Activated CD4-positive, alpha-beta memory T cell treated with anti-CD3 and anti-CD28 coated beads, Interleukin-2, amount 10 ng/mL, durations not matched to agents 7 days and 5 days (primary cell): Measurements from ENCODE around the gene SOCS3. TPM values are rescaled to one million over a fixed set of nuclear protein-coding genes. Genes with fewer than 3 reads are reported as not detected.
A peak's percentile ranks its signal among the peaks of the same experiment; 100 is the strongest.

ENCODE experiments used
- CTCF ChIA-PET: fragments of 350-600 bp; sonication (Branson Sonifier 250); formaldehyde crosslinking; loops from one replicate; lab custom pipeline; 2021; ENCODE audit warnings: antibody characterized with exemption, inconsistent platforms; lab: Charles Lee
- POLR2A ChIA-PET: fragments of 350-600 bp; sonication (Branson Sonifier 250); formaldehyde crosslinking; loops from one replicate; lab custom pipeline; 2021; ENCODE audit warnings: antibody characterized with exemption; lab: Charles Lee
- DNase-seq: peaks from one replicate; pipeline ENCODE4 v3.0.0-alpha.2; 2020
- H3K27ac Mint-ChIP-seq: one replicate; pipeline ENCODE4 v1.8.0; 2021; ENCODE audit warnings: mild to moderate bottlenecking, mixed read lengths
- H3K27me3 Mint-ChIP-seq: one replicate; pipeline ENCODE4 v1.8.0; 2021; ENCODE audit warnings: mixed read lengths
- H3K36me3 Mint-ChIP-seq: one replicate; pipeline ENCODE4 v1.8.0; 2021; ENCODE audit warnings: low read depth, mixed read lengths
- H3K4me1 Mint-ChIP-seq: one replicate; pipeline ENCODE4 v1.8.0; 2021; ENCODE audit warnings: mixed read lengths
- H3K4me3 Mint-ChIP-seq: one replicate; pipeline ENCODE4 v1.8.0; 2021; ENCODE audit warnings: mild to moderate bottlenecking, mixed read lengths
- H3K9me3 Mint-ChIP-seq: one replicate; pipeline ENCODE4 v1.8.0; 2021; ENCODE audit warnings: mixed read lengths
- total RNA-seq, 2 experiments: library from RNA; stranded (reverse); gene quantifications; one replicate each; pipeline ENCODE4 v1.2.3, GENCODE V29; 2021

Gene SOCS3
- total RNA-seq, 2 experiments from 2014 or later, result 68.7 to 69.8 TPM

DNA sequence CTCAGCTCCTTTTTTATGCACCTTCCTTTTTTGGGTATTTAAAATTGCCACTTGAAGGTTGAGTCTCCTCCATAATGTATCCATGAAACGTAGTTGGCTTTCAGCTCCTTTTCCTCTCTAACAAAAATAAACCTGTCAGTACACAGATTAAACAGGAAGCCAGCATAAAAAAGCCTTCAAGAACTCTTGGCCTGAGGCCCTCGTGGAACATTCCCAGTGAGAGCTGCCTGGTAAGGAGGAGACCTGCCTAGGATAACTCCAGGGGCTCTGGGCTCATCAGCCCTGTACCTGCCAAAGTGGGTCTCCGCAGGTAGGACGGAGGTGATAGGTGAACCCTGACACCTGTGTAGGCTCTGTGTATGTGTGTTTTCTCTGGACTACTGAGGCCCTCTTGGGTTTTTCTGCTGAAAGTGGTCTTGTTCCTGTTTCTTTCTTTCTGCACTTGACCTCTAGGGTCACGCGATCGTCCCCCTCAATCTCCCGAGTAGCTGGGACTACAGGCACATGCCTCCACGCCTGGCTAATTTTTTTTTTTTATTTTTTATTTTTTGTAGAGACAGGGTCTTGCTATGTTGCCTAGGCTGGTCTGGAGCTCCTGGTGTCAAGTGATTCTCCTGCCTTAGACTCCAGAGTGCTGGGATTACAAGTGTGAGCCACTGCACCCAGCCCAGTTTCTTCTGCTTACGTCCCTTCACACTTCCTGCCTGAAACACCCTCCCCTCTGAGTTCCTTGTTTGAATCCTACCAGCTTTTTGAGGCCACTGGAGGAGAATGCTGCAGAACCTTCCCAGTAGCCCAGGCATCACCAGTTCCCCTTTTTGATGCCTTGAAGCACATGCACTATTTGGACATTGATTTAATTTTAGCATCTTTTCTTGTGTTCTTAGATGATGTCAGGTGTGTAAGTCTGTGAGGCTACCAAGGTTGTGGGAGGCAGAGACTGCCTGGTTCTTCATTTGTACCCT, 28.4 kb upstream of the SOCS3 start:
- peak overlapping the region; percentile 89 for H3K27ac Mint-ChIP-seq
- H3K27me3 Mint-ChIP-seq, result no peaks in the 10 kb centered on the region
- ChIA-PET CTCF (interaction anchor here (0.8 to 1.1 kb wide), 2 partner anchors 13 to 18 kb away, joined by 3 read pairs; no protein-coding TSS in a partner anchor), POLR2A (interaction anchor here (1.5 kb wide), 1 partner anchor 74 kb away, joined by 3 read pairs; no protein-coding TSS in a partner anchor)
- no peak for DNase-seq
- peaks cover 54% of the 10 kb centered on the region for H3K36me3 Mint-ChIP-seq
- no peaks in the 10 kb centered on the region for H3K9me3 Mint-ChIP-seq
- H3K4me1 Mint-ChIP-seq, result peaks cover 86% of the 10 kb centered on the region
- no peak overlapping the region for H3K4me3 Mint-ChIP-seq

DNA sequence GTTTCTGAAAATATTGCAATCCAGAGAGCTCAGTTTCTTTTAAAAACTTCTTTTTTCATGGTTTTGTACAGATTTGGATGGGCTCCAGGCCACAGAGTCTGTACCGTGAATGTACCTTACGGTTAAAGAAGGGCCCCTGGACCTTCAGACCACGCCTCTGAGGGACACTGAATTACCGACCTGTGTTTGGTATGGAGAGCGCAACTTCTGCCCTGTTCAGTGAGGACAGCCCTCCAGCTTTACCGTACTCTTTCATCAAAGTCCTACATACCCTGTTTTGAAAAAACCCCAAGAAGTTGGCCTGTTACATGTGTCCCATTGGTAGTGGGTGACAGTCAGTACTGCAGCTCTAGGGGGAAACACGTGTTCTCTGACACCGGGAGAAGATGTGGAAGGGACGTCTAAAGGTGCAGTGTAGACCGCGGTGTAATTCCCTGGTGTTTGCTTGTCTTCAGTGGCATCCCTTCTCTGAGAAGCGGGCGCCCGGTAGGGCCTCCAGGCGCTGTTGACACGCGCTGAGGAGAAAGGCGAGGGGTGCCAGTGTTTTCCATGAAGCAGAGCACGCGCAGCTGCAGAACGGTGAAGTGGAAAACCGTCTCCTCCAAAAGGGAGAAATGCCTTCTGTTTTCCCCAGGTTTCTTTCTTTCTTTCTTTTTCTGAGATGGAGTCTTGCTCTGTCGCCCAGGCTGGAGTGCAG, 24.8 kb upstream of the SOCS3 start:
- peaks cover 58% of the 10 kb centered on the region for H3K36me3 Mint-ChIP-seq
- peak overlapping the region; percentile 91 for H3K27ac Mint-ChIP-seq
- H3K27me3 Mint-ChIP-seq, result no peaks in the 10 kb centered on the region
- peaks cover 90% of the 10 kb centered on the region for H3K4me1 Mint-ChIP-seq
- POLR2A ChIA-PET, result interaction anchor here (0.9 to 1.3 kb wide), 4 partner anchors 8 to 254 kb away, joined by 3 to 4 read pairs (median 3); partner anchors contain the start of gene TMC8
- H3K9me3 Mint-ChIP-seq, result no peaks in the 10 kb centered on the region
- peak overlapping the region; percentile 68 for H3K4me3 Mint-ChIP-seq
- CTCF ChIA-PET, result interaction anchor here (1.3 to 9.1 kb wide), 3 partner anchors 23 to 299 kb away, joined by 3 to 74 read pairs (median 7); partner anchors contain the start of gene SOCS3
- DNase-seq, result no peak

- Mint-ChIP-seq H3K4me3 (peak overlapping the region; percentile 68), H3K27ac (peak overlapping the region; percentile 91), H3K4me1 (peaks cover 87% of the 10 kb centered on the region), H3K27me3 (no peaks in the 10 kb centered on the region), H3K9me3 (no peaks in the 10 kb centered on the region), H3K36me3 (peaks cover 62% of the 10 kb centered on the region)
- POLR2A ChIA-PET, result interaction anchor here (0.9 to 1.3 kb wide), 3 partner anchors 9 to 253 kb away, joined by 3 to 4 read pairs (median 3); partner anchors contain the start of gene TMC8
- CTCF ChIA-PET, result interaction anchor here (1.3 to 9.1 kb wide), 4 partner anchors 23 to 298 kb away, joined by 3 to 74 read pairs (median 10); partner anchors contain the start of gene SOCS3
- DNase-seq, result peak; percentile 66
Measured at GRCh38 chr17:78383725-78384471, 24.0 kb upstream of the SOCS3 start.

DNA sequence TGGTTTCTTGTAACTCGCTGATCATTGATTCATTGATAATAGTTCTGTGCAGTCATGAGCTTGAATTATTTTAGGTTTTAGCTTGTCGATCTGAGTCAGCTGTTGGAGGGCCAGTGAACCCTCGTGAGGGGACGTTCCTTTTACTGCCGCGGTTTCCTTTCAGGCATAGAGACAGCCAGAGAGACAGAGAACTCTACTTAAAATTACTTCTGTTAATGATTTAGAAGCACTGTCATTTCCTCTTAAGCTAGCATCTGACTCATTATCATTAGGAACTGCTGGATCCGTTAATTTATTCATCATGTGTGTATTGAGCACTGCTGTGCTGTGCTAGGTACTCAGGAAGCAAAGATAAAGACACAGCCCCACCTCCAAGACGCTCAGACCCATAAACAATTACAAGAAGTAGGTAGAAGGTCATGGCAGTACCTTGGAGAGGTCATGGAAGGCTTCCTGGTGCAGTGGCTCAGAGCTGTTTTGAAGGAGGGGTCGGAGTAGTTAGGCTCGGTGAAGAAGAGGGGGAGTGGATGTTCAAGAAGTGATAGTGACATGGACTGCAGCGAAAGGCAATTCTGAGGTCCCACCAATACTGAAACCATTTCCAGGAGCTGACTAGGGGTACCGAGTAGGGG, 21.8 kb upstream of the SOCS3 start:
- Mint-ChIP-seq H3K27me3 (no peaks in the 10 kb centered on the region), H3K4me3 (peak overlapping the region; percentile 98), H3K27ac (peak overlapping the region; percentile 91), H3K9me3 (no peaks in the 10 kb centered on the region), H3K4me1 (peaks cover 75% of the 10 kb centered on the region), H3K36me3 (peaks cover 52% of the 10 kb centered on the region)
- ChIA-PET POLR2A (interaction anchor here (0.6 to 2.3 kb wide), 13 partner anchors 10 to 398 kb away, joined by 3 to 17 read pairs (median 4); no protein-coding TSS in a partner anchor), CTCF (interaction anchor here (0.7 to 9.1 kb wide), 8 partner anchors 21 to 352 kb away, joined by 3 to 74 read pairs (median 3); partner anchors contain the start of gene SOCS3)
- peak; percentile 64 for DNase-seq

- Mint-ChIP-seq H3K27ac (peak overlapping the region; percentile 91), H3K4me1 (peaks cover 63% of the 10 kb centered on the region), H3K27me3 (no peaks in the 10 kb centered on the region), H3K4me3 (peak overlapping the region; percentile 98), H3K36me3 (peaks cover 40% of the 10 kb centered on the region), H3K9me3 (no peaks in the 10 kb centered on the region)
- DNase-seq, result no peak
- ChIA-PET POLR2A (interaction anchor here (0.7 to 1.1 kb wide), 2 partner anchors 118 to 253 kb away, joined by 3 read pairs; no protein-coding TSS in a partner anchor), CTCF (interaction anchor here (3.6 to 9.1 kb wide), 2 partner anchors 19 to 129 kb away, joined by 13 to 74 read pairs; partner anchors contain the start of gene SOCS3)
Measured at GRCh38 chr17:78380370-78380769, 20.5 kb upstream of the SOCS3 start.

GRCh38 chr17:78379131-78379491, 19.2 kb upstream of the SOCS3 start:
- peak overlapping the region; percentile 91 for H3K27ac Mint-ChIP-seq
- no peak for DNase-seq
- POLR2A ChIA-PET, result interaction anchor here (1.0 to 2.3 kb wide), 6 partner anchors 32 to 401 kb away, joined by 3 to 10 read pairs (median 4); no protein-coding TSS in a partner anchor
- H3K9me3 Mint-ChIP-seq, result no peaks in the 10 kb centered on the region
- CTCF ChIA-PET, result interaction anchor here (1.6 to 9.1 kb wide), 2 partner anchors 18 to 43 kb away, joined by 4 to 74 read pairs; partner anchors contain the start of gene SOCS3
- H3K27me3 Mint-ChIP-seq, result no peaks in the 10 kb centered on the region
- H3K4me3 Mint-ChIP-seq, result peak overlapping the region; percentile 98
- peaks cover 52% of the 10 kb centered on the region for H3K4me1 Mint-ChIP-seq
- H3K36me3 Mint-ChIP-seq, result peaks cover 34% of the 10 kb centered on the region

DNA sequence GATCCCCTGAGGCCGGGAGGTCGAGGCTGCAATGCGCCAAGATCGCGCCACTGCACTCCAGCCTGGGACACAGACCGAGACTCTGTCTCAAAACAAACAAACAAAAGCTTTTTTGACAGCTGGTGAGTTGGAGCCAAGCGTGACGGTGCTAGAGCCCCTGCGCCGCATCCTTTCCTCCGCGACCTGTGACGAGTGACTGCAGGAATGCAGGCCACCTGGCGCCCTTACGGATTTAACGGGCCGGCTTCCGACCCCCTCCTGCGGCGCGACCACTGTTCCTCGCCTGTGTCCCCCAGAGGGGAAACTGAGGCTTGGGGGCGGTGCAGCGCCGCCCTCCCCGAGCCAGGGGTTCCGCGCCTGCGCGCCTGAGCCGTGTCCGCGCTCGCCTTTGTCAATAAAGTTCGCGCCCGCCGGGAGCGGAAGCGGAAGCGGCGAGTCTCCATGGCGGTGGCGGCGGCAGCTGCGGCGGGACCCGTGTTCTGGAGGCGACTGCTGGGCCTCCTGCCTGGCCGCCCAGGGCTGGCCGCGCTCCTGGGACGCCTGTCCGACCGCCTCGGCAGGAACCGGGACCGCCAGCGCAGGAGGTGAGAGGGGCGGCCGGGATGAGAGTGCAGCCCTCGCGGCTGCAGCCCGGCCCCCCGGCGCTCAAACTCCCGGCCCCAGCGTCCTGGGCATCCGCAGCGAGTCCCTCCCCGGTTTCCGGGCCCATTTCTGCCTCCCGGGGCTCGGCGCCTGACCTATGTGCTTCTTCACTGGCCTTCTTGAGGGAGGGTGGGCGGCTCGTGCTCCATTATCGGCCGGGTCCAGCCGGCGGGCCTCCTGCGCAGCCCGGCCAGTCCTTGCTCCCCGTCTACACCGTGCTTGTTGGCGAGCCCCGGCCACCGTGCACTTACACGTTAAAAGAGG, 18.6 kb upstream of the SOCS3 start, which contains the start of gene PGS1:
PGS1 (plus strand) TSS at position 425 of the 906 bp plus-strand sequence; CDS start at position 442, 17 bp downstream.
- peaks cover 45% of the 10 kb centered on the region for H3K4me1 Mint-ChIP-seq
- H3K4me3 Mint-ChIP-seq, result peak within 1 kb of the TSS; percentile 98
- peak; percentile 88 for DNase-seq
- no peaks in the 10 kb centered on the region for H3K27me3 Mint-ChIP-seq
- H3K36me3 Mint-ChIP-seq, result peaks cover 27% of the 10 kb centered on the region
- ChIA-PET POLR2A (interaction anchor here (0.8 to 2.3 kb wide), 8 partner anchors 14 to 402 kb away, joined by 3 to 10 read pairs (median 4); no protein-coding TSS in a partner anchor), CTCF (interaction anchor here (1.4 to 9.1 kb wide), 3 partner anchors 13 to 44 kb away, joined by 4 to 74 read pairs (median 5); partner anchors contain the start of gene SOCS3)
- H3K27ac Mint-ChIP-seq, result peak within 1 kb of the TSS; percentile 91
- no peaks in the 10 kb centered on the region for H3K9me3 Mint-ChIP-seq

DNA sequence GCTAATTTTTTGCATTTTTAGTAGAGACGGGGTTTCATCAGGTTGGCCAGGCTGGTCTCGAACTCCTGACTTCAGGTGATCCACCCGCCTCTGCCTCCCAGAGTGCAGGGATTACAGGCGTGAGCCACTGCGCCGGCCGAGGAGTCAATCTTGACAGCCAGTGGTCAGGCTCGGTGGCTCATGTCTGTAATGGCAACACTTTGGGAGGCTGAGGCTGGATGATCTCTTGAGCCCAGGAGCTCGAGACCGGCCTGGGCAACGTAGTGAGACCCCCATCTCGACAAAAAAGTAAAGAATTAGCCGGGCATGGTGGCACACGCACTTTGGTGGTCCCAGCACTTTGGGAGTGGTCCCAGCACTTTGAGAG, 18.0 kb upstream of the SOCS3 start:
- peak overlapping the region; percentile 60 for H3K27ac Mint-ChIP-seq
- CTCF ChIA-PET, result interaction anchor here (1.4 to 9.1 kb wide), 3 partner anchors 13 to 45 kb away, joined by 4 to 74 read pairs (median 5); partner anchors contain the start of gene SOCS3
- peaks cover 25% of the 10 kb centered on the region for H3K36me3 Mint-ChIP-seq
- POLR2A ChIA-PET, result interaction anchor here (0.8 to 2.3 kb wide), 4 partner anchors 14 to 38 kb away, joined by 3 to 10 read pairs (median 4); no protein-coding TSS in a partner anchor
- peaks cover 39% of the 10 kb centered on the region for H3K4me1 Mint-ChIP-seq
- no peaks in the 10 kb centered on the region for H3K27me3 Mint-ChIP-seq
- H3K4me3 Mint-ChIP-seq, result peak overlapping the region; percentile 98
- DNase-seq, result no peak
- no peaks in the 10 kb centered on the region for H3K9me3 Mint-ChIP-seq

- no peak for DNase-seq
- Mint-ChIP-seq H3K27ac (no peak overlapping the region), H3K27me3 (no peaks in the 10 kb centered on the region), H3K4me3 (no peak overlapping the region), H3K4me1 (peaks cover 25% of the 10 kb centered on the region), H3K9me3 (no peaks in the 10 kb centered on the region), H3K36me3 (peaks cover 17% of the 10 kb centered on the region)
- ChIA-PET POLR2A (no interaction called here), CTCF (no interaction called here)
Measured at GRCh38 chr17:78376161-78376560, 16.3 kb upstream of the SOCS3 start.

DNA sequence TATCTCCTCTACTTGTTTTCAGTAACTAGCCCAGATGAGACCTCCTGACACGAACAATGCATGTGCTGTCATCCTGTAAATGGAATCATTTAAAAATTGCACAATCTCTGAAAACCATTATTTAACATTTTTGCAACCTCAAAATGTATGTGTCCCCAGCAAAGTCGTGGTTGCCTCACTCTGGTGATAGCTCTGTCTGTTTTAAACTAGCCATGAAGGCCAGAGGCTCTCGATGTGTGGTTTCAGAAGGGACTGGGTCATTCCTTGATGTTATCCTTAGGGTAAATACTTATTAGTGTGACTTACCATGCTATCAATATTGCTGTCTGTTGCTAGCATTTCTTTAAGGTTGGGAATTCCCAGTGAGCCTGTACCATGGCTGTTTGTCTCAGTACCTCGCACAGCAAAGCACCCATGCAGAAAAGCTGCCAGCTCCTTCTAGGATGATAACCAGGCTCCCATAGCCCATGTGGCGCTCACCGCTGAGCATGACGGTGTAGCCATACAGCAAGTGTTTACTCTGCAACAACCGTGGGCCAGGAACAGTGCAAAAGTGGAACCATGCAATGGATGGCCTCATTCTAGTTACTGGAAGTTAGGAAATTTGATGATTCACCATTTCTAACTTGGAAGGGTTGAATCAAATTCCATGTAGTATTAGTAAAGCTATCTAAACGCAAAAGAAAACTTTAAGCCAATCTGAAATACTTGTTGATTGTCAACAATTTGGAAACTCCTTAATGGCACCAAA, 15.7 kb upstream of the SOCS3 start:
- Mint-ChIP-seq H3K4me1 (peaks cover 19% of the 10 kb centered on the region), H3K27me3 (no peaks in the 10 kb centered on the region), H3K9me3 (no peaks in the 10 kb centered on the region), H3K4me3 (no peak overlapping the region), H3K27ac (no peak overlapping the region), H3K36me3 (peaks cover 11% of the 10 kb centered on the region)
- ChIA-PET CTCF (interaction anchor here (2.8 kb wide), 1 partner anchor 15 kb away, joined by 8 read pairs; no protein-coding TSS in a partner anchor), POLR2A (interaction anchor here (0.7 kb wide), 1 partner anchor 37 kb away, joined by 3 read pairs; no protein-coding TSS in a partner anchor)
- DNase-seq, result no peak
